HG02642 (cell line): Measurements from ENCODE around the gene DGKB.

Experiments used
- ATAC-seq: cut with Tn5 transposase; IDR thresholded peaks from one replicate; pipeline ENCODE4 v1.9.1; 2021; ENCODE audit warnings: mild to moderate bottlenecking; ENCODE audit not compliant: unreplicated experiment, poor library complexity

Gene DGKB

DNA sequence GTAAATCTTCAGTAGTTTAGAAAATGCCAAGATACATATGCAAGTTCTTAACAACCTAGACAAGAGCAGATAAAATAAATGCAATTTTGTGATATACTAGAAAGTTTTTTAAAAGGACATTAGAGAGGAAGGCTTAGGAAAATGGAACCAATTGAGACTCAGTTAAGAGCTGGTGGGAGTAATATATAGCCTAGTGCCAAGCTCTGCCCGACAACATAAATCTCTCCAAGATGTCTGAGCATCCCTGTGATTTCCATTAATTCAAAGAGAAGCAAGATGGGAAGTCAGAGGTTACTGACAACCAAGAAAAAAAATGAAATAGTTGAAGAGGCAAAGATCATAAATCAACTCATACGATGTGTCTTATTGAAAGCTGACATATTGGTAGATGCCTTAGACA, 74.5 kb downstream of the DGKB start:
- no peak for ATAC-seq

DNA sequence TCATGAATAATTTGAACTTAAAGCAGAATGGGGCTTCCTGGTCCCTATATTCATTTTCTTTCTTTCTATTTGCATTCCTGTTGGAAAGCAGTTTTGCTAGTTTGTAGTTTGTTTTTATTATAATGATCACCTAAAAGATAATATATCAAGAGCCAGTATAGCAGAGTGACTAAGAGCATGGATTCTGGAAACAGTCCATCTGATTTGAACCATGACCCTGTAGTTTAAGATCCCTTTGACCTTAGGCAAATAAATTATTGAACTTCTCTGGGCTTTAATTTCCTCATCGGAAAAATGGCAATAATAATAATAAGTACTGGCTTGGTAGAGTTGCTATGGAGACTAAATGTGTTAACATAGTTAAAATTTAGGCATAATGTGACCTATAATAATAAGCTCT, 76.1 kb downstream of the DGKB start:
- ATAC-seq = no peak

DNA sequence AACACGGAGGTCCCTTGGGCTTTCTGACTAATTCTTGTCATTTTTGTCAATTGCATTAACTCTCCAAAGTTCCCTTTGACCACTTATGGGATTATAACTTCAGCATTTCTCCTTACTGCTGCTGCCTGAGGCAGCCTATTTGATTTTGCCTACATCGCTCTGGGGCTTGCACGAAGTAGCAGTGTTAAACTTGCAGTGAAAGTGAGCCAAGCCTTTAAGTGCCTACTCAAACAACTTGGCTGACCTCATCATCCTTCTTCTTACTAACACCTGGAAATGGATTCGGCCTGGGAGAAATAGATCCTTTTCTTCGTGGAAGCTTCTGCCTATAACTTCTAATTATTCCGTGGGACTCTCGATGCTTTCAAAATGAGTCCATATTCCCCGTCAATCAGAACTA, 76.6 kb downstream of the DGKB start:
- ATAC-seq = no peak

DNA sequence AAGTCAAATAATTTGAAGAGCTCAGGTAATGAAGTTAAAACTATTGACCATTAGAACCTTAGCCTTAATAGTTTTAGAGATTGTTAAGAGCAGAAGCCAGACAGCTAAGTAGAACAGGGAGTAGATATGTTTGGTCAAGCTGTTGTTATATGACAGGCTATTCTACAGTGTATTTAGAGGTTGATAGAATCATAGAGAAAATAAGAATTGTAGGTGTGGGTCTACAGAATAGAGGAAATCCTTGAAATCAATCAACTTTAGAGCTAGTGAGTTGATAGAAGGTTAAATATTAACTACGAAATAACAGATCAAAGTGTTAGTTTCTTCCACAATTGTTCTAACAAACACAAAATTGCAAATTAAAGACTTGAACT, 80.1 kb downstream of the DGKB start:
- no peak for ATAC-seq

DNA sequence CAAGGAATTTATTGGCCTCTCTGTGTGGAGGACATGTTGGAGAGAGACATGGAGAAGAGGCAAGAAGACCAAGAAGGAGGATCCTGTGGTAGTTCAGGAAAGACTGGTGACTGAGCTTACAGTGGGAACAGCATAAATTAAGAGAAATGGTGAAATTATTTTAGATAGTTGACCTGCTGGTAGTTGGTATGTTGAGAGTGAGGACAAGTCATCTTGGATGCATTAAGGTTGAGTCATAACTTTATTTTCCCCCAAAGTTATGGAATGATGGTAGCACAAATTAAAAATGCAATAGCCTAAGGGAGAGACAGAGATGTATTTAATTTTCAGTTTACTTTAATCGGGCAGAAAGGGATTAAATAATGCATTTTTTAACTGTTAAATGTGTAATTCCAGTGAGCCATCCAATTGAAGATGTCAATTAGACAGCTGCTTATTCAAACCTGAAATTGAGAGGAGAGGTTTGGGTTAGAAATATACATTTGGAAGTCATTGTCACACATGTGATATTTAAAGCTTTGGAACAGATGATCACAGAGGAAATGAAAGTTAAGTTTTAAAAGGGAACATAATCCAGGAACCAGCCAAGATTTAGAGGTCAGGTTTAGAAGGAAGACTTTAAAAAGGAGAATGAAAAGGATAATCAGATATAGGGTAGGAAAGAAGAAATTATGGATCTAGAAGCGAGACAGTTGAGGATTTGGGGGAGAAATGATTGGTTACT, 80.6 kb downstream of the DGKB start:
- ATAC-seq = no peak

DNA sequence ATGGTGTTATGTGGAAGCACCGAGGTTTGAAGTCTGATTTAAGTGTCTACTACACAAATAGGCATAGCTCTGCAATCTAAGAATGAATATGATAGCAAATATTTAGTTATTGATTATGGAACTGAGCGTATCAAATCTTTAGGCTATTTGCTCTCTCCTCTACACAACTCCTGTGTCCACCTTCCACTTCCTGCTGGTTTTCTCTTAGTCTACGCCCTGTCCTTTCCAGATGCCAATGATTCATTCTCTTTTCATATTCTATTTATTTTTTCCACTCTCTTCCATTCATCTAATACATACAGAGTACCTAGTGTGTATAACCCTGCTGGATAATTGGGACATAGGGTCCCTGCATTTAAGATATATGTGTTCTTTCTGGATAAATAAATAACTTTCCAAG, 83.7 kb downstream of the DGKB start:
- ATAC-seq = no peak

DNA sequence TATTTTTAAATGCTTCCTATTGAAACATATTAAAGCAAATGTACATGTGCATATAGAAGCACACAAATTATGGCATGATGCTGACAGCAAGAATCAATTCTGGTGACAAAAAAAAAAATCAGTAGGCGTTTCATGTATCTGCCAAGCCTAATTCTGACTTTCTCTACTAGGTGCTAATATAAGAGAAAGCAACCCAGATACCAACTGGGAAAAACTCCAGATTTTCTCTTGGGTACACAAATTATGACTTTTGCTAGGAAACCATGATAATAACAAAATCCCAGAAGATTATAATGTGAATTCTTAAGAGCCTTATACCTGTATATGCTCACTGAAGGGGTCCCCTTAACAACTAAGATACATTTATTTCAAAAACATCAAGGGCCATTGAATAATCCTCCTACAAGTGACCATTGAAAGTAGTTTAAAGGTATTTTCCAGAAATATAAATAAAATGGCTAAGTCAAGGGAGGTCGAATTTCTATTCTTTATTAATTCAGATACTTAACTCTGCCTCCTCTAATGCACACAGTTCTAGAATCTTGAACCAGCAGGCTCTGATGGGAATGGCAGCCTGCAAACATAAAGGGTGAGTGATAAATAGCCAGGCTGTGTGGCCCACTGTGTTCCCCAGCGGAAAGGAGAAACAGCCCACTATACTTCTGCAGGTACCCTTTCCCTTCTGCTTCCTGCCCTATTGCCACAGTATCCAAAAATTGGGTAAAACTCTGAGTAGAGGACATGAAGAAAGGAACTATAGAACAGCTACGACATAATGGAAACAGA, 84.5 kb downstream of the DGKB start:
- ATAC-seq = no peak

DNA sequence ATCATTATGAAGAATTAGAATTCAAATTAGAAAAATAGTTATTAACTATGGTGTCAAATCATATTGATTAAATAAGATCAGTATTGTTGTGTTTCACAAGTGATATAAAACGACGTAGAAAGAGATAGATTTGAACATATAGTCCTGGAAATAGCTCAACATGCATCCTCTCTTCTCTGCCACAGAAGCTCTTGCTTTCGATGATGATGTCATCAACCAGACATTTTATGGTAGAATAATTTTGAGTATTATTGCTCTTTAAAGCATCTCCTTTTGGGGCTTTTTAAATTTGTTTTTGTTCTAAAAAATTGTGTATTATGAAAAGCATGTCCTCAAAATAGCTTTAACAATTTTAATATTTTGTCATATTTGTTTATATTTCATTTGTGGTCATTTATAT, 95.0 kb downstream of the DGKB start:
- no peak for ATAC-seq

DNA sequence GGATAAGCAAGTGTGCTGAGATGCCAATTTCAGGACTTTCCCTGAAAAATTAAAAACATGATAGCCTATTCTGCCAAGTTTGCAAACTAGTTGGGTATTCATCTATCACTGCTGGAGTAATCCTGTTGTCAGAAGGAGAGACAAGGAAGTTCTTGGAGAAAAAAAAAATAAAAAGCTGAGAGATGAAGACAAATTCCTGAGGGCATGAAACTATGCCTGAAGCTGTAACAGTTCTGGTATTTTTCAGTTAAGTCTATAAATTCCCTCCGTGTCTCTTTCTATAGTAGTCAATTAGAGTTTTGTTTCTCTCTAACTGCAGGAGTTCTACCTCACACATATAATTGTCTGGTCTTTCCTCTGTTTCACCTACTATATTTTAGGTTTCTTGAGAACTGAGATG, 95.7 kb downstream of the DGKB start:
- no peak for ATAC-seq

DNA sequence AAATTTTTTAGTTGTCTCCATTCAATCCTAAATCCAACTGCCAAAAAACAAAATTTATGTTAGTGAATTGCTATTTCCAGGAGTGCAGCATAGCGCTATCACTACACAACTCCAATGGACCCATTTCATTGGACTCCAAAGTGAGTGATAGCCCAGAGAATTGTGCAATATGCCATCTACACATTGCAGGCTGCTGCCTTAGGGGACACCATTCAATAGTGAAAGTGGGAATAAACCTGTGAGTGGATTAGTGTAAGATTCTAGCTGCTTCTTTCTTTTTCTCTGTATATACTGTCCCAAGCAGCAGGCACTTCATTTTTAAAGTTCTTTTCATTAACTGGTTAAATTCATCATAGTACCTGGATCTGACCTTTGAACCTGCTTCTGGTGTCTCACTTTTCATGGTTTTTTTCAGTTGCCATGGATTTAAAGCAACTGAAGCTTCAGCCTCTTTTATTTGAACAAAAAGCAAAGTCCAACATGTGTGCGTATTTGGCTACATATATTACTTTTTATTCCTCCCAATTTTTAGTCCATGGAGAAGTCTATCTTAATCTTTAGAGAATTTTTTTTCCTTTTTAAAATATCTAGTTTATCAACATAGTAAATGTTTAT, 97.3 kb downstream of the DGKB start:
- no peak for ATAC-seq

DNA sequence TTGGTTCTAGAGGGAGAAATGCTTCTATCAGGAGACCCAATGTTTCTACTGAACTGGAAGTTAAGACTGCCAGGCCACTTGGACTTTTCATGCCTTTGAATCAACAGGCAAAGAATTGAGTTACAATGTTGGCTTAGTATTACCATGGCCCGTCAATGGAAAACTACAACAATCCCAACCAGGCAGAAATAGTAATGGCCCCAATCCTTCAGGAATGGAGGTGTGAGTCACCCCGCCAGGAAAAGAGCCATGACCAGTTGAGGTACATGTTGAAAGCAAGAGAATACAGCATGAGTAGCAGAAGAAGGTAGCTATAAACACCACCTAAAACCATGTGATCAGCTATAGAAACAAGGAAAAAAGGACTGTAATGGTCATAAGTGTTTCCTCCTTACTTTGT, 101.9 kb downstream of the DGKB start:
- no peak for ATAC-seq

DNA sequence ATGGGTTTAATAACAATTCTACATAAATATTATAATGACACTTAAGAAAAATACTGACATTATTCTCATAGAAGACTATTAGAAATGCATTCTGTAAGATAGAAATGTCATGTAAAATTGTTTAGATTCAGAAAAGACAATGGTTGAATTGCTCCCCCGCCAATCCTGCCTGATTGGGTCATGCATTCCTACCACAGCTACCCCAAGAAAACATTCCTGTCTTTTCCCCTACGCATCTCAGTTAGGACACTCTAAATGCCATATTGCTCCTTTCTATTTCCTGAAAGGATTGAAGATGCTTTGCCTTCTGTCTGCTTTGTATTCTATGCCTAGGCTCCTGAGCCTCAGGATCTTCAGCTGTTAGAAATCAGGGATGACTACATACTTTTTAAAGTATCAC, 109.4 kb downstream of the DGKB start:
- ATAC-seq = no peak

DNA sequence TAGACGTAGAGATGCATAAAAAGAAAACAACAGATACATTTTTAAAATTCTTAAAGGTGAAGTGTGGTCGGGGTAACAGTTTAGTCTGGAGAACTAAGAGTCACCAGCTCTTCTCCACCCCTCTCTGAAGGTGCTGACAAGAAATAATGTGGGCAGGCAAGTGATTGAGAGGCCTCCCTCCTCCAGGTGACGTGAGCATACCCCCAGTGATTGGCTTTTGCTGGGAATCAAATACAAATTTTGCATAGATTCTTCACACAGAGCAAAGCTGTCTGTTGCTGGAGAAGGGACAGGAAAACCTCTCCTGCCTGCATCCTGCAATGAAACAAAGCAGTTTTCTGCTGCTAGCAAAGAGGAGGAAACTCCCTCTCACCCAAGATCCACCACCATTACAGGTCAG, 115.0 kb downstream of the DGKB start:
- no peak for ATAC-seq

DNA sequence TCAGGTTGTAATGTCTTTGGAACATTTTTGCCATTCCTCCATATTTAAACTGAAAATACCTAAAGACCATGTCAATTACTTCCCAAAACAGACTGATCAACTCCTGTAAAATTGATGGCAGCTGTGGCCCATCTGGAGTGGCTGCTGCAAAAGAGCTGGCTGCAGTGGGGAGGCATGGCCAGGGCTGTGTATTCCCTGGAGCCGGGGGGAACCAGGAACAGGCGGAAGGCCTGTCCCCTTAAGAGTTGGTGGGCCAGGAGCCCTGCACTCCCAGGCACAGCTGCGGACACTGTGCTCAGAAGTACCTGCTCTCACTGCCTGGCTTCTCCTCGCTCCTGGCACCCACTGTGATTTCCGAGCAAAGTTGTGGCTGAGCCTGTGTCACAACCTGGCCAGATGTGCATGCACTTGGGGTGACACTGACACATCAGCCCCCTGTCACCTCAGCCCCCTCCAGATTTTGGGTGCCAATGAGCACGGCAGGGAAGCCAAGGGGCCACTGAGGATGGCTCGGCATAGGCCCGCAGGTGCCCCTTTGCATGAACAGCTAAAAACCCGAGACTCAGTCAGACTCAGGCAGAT, 116.1 kb downstream of the DGKB start:
- ATAC-seq = no peak

DNA sequence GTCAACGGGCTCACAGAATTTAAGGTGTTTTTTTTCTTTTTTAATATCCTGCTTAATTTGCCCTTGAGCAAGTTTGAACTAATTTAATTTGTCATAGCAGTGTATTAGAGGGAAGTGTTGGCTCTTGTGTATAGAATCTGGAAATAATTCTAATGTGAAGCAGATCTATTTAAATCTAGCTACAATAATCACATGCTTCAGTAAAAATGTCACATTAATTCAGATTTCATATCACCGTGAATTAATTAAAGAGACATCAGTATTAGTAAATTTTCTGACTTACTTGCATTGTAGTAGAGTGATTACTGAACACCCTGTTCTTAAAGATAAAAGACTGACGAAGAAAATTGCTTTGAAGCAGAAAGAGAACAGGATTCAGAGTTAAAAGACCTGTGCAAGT, 124.7 kb downstream of the DGKB start:
- ATAC-seq = no peak

DNA sequence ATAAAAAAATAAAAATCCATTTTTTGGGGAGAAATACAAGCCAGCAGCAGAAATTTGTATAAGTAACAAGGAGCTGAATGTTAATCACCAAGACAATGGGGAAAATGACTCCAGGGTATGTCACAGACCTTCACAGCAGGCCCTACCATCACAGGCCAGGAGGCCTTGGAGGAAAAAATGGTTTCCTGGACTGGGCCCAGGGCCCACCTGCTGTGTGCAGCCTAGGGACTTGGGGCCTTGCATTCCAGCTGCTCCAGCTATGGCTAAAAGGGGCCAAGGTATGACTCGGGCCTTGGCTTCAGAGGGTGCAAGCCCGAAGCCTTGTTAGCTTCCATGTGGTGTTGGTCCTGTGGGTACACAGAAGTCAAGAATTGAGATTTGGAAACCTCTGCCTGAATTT, 126.3 kb downstream of the DGKB start:
- ATAC-seq = no peak

DNA sequence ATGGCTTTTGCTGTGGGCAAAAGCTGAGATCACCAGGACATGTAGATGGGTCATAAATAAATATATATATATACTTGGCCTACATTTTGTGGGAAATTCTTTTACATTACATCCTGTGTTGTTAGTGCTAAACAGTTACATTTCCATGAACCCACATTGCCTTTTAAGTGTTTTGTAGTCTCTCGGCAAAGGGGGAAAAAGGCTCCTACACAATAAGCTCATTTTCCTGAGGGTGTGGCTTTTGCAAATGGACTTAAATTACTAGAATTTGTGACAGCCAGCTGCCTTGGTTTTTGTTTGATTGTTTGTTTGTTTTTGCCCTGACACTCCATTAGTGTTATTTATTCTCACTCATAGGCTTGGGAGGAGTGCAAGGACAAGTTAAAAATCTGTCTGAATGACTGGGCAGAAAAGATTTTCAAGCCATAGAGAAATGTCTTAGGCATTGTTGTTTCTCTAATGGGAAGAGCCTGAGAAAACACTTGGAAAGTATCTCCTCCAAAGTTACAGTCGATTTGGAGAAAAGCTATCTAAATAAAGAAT, 128.8 kb downstream of the DGKB start:
- no peak for ATAC-seq

DNA sequence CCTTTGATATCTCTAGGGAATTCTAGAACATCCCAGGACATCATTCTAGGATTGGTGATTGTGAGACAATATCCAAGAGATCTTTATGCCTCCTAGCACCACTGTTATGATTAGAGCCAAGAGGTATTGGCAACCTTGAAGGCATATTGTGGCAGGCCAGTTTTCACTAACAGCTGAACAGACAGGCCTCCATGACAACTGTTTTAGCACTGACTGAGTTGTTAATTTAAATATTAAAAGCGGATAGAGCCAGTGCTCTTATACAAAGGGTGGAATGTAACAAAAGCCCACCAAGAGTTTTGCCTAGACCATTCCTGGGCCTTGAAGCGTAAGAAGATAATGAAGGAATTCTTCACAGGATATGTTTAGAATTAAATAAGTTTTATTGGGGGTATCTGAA, 131.9 kb downstream of the DGKB start:
- no peak for ATAC-seq

DNA sequence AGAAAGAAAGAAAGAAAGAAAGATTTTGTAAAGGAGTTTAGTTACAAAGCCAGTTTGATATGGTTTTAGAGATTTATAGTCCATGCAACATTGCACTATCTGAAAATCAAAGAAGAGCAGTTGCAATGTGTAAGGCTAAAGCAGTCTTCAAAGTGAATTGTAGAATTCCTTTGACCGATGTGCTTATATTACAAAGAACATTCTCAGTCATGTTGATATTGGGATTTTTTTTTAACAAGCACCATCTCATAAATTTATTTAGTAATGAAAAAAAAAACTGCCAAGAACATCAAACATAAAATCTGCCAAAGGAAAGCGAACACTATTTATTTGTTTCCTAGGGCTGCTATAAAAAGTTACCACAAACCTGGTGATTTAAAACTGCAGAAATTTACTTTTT, 133.3 kb downstream of the DGKB start:
- ATAC-seq = no peak

DNA sequence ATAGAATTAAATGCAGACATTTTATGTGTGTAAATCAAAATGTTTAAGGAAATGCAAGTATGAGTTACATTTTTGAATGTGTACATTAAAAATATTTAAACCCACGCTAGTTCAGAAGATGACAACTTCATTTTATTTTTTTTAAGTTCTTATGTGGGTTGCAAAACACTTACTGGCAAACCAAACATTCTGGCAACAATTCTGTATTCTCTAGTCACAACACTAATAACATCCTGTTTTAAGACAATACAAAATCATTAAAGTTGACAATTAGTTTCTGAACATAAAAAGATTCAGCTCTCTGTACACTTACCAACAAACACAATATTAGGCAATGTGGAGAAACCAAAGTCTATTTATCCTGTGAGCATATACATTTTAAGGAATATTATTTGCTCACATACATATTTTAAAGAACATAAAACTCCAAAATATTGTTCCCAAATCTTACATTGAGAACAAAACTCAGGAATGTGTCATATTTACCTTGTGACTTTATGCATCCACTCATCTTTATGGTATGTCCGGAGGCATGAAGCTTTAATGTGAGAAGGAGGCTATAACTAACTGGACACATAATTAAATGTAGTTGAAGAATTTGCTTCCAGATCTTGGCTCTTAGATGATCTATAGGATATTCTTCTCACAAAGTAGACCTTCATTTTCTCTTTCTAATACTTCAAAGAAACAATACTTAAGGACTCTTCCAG, 134.7 kb downstream of the DGKB start:
- no peak for ATAC-seq
